ENCODE results near the gene FAM240B. TPM values are rescaled to one million over a fixed set of nuclear protein-coding genes. Genes with fewer than 3 reads are reported as not detected.

FAM240B gene
- polyA plus RNA-seq, 1 donor: not detected

DNA sequence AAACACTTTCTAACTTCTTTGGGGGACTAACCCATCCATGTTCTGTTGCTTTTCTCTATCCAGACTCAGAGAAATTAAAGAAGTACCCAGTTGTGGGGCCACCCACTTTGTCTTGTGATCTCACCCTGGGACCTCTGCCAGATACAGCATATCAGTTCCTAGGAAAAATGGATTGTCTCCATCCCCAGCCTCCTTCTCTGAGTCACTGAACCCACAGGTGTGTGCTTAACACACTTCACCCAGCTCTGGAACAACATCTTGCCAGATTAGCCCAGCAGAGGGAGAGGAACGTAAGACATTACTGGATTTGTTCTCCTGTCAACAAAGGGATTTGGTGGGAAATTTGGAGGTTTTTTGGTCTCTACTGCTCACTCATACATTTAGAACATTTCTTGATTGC lies 19.2 kb downstream of the FAM240B start:
- no peak for DNase-seq

DNA sequence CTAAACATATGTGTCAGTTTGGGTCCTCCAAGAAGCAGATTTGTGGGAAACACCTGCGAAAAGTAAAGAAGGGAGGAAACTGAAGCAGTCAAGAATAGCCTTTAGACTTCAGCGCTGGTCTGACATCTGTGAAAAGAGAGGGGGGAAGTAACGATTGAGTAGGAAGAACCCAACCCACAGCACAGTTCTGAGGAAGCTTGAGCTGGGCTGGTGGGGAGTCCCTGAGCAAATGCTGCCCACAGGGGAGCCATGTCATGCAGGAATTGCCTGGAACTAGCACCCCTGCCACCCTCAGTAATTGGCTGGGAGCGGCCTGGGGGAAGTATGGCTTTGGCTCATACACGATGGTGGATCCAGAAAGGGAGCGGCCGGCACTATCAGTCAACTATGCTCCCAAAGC lies 20.6 kb downstream of the FAM240B start:
- no peak for DNase-seq

GRCh38 chr9:38697776-38698300 lies 22.1 kb downstream of the FAM240B start:
- no peak for DNase-seq

DNA sequence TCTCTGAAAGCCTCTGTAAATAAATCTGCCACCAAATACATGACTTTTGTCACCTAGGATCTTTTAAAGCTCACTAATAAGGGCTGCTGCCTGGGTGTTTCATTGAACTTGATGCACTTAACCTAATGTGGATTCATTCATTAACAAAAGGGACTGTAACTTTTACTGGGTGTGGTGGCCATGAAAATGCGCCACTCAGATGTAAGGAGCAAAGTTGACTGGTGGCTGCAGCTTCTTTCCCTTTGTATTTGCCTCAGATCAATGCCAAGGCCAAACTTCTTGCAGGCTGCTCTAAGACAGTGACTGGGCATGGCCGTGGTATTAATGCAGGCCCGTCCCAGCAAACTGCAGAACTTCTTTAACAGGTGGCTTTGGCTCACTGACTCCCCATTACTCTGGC lies 22.9 kb downstream of the FAM240B start:
- DNase-seq: no peak

DNA sequence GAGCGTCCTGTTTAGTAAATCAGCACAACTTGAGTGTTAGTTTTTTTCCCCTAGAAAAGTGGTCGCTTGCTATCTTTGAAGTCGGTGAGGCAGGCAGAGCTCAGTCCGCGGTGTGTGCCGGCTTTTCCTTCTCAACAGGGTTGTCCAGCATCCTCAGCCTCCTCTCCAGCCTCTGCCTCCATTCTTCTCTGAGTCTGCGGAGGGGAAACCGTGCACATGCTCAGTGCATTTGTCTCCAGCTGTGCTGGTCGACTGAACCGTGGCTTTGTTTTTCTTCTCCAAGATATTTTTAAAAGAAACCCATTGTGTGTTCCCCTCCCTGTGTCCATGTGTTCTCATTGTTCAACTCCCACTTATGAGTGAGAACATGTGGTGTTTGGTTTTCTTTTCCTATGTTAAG lies 25.3 kb downstream of the FAM240B start:
- no peak for DNase-seq

- DNase-seq: no peak
These were observed 27.2 kb downstream of the FAM240B start for GRCh38 chr9:38692707-38693106.

DNA sequence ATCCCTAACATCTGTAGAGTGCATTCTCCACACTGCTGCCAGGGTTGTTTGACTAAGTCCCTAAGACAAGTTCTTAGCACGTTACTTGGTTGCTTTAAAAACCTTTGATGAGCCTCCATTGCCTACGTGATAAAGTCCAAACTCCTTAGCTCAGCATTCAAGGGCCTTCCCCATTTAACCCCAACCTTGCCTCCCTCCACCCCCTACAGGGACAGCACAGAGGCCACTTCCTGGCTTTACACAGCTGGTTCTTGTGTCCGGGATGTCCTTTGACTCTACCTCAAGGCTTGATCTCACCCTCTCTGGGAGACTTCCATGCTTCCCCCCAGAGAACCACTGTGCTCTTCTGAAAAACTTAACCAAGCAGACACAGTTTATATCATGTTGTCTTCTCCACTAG lies 29.4 kb downstream of the FAM240B start:
- no peak for DNase-seq

DNA sequence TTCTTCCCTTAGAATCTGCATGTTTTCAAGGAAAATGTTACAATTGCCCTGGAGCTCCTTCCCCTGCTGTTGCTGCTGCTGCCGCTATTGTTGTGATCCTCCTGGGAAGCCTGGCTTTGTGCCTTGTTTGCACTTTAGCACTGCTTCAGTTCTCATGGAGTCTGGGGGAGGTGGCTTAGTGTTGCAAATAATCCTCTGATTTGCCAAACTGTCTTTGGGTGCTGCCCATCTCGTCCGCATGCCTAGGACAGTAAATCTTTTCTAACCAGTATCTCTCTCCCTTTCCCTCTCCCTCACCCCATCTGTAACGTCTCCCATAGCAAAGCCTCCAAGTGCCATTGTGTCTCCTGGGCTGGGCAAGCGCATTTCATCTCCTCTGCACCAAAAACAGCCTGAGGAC lies 30.3 kb downstream of the FAM240B start:
- no peak for DNase-seq

- DNase-seq: no peak
These were observed 31.9 kb downstream of the FAM240B start for GRCh38 chr9:38687992-38688391.

- no peak for DNase-seq
These were observed 32.5 kb downstream of the FAM240B start for GRCh38 chr9:38687389-38687842.

DNA sequence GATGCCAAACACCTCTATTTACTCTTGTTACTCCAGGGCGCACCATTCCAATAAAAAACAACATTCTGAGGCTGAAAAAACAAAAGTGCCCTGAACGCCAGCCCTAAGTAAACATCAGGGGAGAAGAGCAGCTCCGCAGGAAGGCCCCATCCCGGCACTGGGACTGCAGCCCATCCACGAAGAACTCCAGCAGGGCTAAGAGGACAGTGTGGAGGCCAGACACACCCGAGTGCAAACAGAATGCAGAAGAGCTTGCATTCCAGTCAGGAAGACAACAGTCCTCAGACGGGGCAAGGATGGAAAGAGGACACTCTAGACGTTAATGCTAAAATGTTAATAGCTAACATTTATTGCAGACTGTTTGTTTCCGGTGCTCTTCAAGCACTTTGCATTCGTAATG lies 33.0 kb downstream of the FAM240B start:
- no peak for DNase-seq

DNA sequence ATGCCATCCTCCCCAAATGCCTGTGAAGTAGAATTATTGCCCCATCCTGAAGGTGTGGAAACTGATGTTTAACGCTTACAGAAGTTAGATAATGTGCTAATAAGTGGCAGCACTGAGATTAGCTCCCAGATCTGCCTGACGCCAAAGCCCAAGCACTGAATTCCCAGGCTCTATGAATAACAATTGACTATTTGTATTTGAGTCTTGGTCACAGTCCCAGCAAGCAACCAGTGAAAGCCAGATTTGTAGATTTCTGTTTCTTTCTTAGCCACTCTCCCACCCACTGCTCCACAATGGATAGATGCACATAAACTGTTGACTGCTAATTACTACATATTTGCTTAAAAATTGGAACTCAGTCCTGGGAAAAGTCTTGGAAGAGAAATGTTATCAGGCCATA lies 34.4 kb downstream of the FAM240B start:
- DNase-seq: no peak

GRCh38 chr9:38683336-38683735 lies 36.6 kb downstream of the FAM240B start:
- DNase-seq: no peak

- no peak for DNase-seq
These were observed 37.2 kb downstream of the FAM240B start for GRCh38 chr9:38682713-38683112.

DNA sequence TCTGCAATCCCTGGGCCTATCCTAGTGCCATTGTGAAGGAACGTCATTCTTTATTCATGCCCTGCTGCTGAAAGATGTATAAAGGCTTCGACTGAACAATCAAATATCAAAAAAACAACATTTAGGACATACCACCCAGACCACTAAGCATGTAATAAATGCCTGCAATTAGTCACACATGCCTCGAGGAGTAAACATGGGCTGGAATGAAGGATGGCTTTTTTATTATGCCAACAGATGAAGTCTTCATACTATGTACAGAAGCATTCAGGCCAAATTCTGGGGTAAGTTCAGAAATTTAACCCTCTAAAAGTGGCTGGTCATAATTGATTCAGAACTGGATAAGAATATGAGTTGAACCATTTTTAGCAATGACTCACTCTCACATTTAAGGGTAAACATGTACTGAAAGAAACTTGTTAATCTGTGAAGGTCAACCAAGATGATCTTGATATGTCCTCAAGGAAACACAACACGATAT lies 38.1 kb downstream of the FAM240B start:
- DNase-seq: no peak

DNA sequence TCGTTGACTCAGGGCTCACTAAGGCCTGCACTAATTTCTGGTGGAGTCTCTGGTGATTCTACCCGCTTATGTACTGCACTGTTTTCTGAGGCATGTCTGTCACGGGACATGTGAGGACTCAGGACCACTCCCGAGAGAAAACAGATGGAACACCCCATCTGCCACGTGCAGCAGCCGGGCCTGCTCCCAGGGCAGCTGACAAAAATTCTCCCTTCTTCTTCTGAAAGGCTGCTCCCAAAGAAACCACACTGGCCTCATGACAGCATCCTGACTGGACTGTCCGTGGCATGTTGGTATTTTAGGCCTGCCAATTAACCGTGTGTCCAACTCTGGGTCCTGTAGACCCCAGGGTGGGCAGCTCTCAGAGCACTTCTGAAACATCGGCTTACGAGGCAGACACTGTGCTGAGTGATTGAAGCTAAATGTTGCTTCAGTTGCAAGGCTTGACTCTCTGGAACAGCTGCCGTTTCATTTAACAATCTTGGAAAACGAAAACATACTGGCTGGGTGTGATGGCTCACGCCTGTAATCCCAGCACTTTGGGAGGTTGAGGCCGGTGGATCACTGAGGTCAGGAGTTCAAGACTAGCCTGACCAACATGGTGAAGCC lies 39.0 kb downstream of the FAM240B start:
- no peak for DNase-seq

- DNase-seq: no peak
These were observed 42.2 kb downstream of the FAM240B start for GRCh38 chr9:38677660-38678303.

GRCh38 chr9:38675831-38676230 lies 44.1 kb downstream of the FAM240B start:
- DNase-seq: no peak

- no peak for DNase-seq
These were observed 44.7 kb downstream of the FAM240B start for GRCh38 chr9:38675211-38675610.

DNA sequence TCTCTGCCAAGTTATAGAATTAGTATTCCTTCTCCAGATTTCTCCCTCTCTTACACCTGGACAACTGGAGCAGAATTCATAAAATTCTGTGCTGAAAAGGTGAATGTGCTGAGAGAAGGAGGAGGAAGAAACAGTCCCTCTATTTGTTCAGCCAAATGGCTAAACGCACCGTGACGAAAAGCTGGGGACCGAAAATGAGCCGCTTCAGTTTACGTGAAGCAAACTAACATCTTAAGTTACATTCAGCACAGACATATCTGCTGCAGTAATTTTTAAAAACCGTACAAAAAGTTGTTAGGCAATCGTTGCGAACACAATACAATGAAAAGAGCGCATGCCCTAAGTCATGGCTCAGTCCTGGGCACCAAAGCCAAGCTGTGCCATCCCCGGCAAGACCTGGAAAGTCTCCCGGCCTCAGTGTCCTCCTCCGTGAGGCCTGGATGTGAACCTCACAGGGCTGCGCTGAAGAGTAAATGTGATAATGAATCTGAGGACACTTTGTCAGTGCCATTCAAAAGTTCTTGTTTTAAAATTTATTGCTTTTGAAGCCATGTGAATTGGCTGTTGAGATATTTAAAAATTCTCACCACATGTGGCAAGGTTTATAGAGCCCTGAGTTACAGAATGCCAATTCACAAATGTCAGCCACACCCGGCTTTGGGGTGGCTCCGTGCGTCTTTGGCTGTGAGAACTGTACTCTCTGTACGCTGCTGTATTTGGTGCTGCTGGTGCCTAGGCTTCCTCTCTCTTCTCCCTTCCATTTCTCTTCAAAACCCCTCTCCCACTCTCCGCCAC lies 46.3 kb downstream of the FAM240B start:
- no peak for DNase-seq

DNA sequence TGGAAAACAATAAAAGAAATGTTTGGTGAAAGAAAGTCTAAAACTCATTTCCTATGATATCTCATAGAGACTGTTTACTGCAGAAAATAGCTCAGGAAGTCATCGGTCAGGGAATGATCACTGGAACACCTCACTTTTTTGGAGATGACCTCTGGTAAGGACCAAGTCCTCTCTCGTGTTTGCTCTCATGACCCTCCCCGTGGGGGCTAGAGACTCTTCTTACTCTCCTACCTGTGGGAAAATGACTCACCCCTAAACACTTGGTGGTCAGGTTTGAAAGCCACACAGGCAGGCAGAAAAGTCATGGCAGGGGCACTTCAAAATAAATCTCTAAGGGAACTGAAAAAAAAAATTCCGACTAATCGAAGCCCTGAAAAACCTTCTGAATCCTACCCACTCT lies 48.2 kb downstream of the FAM240B start:
- DNase-seq: no peak

GRCh38 chr9:38671372-38671731 lies 48.6 kb downstream of the FAM240B start:
- DNase-seq: no peak
